Natural killer cell treated with Interleukin-12 subunit alpha and Interleukin-12 subunit beta and Interleukin-15 and Interleukin-18, amount 100 ng/mL, for 72 hours (primary cell): ENCODE data around the gene RSU1. TPM values are rescaled to one million over a fixed set of nuclear protein-coding genes. Genes with fewer than 3 reads are reported as not detected.
A peak's percentile ranks its signal among the peaks of the same experiment; 100 is the strongest.

Experiments used
- ATAC-seq, 2 donors: fragments of 150-1000 bp; cut with Tn5 transposase in 1 of 2; sonication (Bioruptor Pico), chemical (Tn5 transposase) in 1 of 2; 2 replicates each; pipeline ENCODE4 v1.10.0; 2021
- DNase-seq: peaks from one replicate; pipeline ENCODE4 v3.0.0; 2022; ENCODE audit warnings: low spot score
- H3K27ac Mint-ChIP-seq, 2 donors: 1 replicate in 1 of 2; 2 replicates in 1 of 2; pipeline ENCODE4 v1.8.0; 2022; ENCODE audit warnings: mixed read lengths in 2 of 2, mild to moderate bottlenecking in 1 of 2, moderate library complexity in 1 of 2
- H3K27me3 Mint-ChIP-seq, 2 donors: 1 replicate in 1 of 2; 2 replicates in 1 of 2; pipeline ENCODE4 v1.8.0; 2022; ENCODE audit warnings: mixed read lengths in 2 of 2
- H3K36me3 Mint-ChIP-seq: one replicate; pipeline ENCODE4 v1.8.0; 2022; ENCODE audit warnings: mixed read lengths
- H3K4me1 Mint-ChIP-seq, 2 donors: 1 replicate in 1 of 2; 2 replicates in 1 of 2; pipeline ENCODE4 v1.8.0; 2022; ENCODE audit warnings: low read depth in 2 of 2, mixed read lengths in 2 of 2, mild to moderate bottlenecking in 1 of 2
- H3K4me3 Mint-ChIP-seq: one replicate; pipeline ENCODE4 v1.8.0; 2022; ENCODE audit warnings: mixed read lengths
- H3K9me3 Mint-ChIP-seq: 2 replicates; pipeline ENCODE4 v1.8.0; 2022; ENCODE audit warnings: mixed read lengths
- total RNA-seq, 2 donors: library from RNA; stranded (reverse); gene quantifications; one replicate each; pipeline ENCODE4 v1.2.3, GENCODE V29; 2022

Gene RSU1
- 100 to 1,000 TPM; 108 to 200 TPM for total RNA-seq

DNA sequence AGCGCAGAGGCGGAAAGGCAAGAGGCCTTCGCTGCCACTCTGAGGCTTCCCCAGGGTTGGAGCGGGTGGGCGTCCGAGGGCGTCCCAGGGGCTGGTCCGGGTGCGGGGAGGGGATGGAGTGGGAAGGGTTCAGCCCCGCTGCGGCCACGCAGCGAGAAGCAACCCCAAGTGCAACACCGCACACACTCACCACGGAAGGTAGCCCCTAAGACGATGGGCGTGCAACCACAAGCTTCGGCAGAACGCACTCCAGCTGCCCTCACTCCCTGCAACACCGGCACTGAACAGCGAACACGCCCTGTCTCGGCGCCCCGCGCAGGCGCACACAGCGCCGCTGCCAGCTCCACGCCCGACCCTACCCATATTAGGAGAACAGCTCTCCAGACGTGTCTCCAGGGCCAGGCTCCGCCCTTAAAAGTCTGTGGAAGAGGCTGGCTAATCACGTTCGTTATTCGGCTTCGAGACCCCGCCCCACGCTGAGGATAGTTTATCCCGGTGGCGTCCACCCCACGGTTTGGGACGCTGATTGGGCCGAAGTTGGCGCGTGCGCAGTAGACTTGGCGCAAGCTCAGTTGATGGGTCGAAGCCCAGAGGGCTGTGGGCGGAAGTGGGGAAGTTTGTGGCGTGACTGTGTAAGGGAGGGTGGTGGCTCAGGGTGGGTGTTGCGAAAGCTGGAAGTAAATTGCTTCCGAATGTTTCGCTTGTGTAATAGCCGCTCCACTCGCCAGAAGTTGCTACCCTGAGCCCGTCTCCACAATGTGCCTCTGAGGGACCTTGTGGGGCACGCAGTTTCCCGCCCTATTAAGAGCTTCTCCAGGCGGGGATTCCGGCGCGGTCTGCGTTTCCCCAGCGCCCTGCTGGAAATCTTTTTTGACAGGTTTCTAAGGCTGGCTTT is at the start of gene RSU1:
RSU1 (minus strand) TSS at position 300 of the 895 bp plus-strand sequence. CDS start 343 bp downstream, outside the sequence.
- Mint-ChIP-seq H3K4me1 (peaks cover 30 to 31% of the 10 kb centered on the region in 2 donors), H3K4me3 (peak within 1 kb of the TSS; percentile 93), H3K36me3 (peaks cover 23% of the 10 kb centered on the region), H3K9me3 (peaks cover 5% of the 10 kb centered on the region), H3K27ac (peak within 1 kb of the TSS; percentile 86 to 94), H3K27me3 (no peaks in the 10 kb centered on the region)
- DNase-seq, result peak; percentile 100
- peak; percentile 98 to 99 for ATAC-seq

DNA sequence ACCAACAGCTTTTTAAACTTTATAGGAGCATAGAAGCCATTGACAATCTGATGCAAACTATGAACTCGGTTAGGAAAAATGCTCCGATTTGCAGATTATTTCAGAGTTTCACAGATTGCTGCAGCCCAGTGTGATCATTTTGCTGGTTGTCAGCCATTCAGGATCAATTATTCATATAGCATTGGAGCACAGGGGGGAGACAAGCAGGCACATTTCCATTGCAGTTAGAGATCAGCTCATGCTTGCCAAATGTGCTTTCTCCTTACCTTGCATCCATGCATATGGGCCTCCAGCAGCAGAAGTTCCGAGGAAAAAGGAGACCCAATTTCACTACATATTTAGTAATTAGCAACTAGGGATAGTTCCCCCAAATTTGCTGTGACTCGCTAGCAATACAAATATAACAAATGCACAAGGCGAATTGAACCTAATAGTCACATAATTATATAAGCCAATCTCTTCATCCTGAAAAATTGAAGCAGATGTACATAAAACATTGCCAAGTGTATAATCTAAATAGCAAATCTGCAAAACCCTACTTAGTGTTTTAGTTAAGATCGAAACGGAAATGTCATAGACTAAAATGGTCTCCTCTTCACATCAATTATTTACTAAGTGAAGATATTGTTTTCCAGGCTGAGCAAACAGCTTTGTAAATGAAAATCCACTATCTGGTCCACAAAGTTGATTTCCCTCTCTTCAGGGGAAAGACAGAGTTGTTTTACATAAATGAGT is 49.5 kb upstream of the RSU1 start:
- no peak overlapping the region for H3K4me3 Mint-ChIP-seq
- H3K36me3 Mint-ChIP-seq, result no peaks in the 10 kb centered on the region
- ATAC-seq (no peak), DNase-seq (no peak)
- H3K27ac Mint-ChIP-seq, result no peak overlapping the region
- H3K27me3 Mint-ChIP-seq, result peaks cover 0 to 9% of the 10 kb centered on the region in 2 donors
- no peaks in the 10 kb centered on the region for H3K9me3 Mint-ChIP-seq
- H3K4me1 Mint-ChIP-seq, result no peaks in the 10 kb centered on the region

DNA sequence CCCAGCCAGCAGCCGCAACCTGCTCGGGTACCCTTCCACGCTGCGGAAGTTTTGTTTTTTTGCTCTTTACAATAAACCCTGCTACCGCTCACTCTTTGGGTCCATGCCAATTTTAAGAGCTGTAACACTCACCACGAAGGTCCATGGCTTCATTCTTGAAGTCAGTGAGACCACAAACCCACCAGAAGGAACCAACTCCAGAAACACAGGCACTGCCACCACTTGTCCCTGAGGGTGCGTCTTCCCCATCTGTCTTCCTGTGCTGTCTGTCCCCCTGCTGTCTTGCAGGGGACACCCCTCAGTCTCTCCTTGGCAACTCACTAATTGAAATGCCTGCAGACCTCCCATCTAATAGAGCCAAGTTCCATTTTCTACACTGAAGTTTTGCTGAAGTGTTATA is 48.5 kb upstream of the RSU1 start:
- no peaks in the 10 kb centered on the region for H3K4me1 Mint-ChIP-seq

DNA sequence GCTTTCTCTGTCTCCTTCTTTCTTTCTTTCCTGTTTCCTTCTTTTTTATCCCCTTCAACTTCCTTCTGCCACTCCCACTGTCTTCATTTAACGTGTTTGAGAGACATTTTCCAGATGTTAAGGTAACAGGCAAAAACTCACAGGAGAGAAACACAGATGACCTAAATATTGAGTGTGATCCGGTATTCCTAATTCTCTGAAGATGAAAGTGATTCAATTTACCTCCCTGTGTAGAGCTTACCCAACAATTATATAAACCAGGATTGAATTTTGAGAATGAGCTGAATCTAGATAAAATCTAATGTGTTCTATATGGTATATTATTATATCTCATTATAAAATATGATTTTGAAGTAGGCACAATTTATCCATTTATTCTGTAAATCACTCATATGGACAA is 46.5 kb upstream of the RSU1 start:
- Mint-ChIP-seq H3K4me3 (no peak overlapping the region), H3K36me3 (no peaks in the 10 kb centered on the region), H3K27me3 (peaks cover 0 to 10% of the 10 kb centered on the region in 2 donors), H3K9me3 (no peaks in the 10 kb centered on the region), H3K4me1 (no peaks in the 10 kb centered on the region), H3K27ac (no peak overlapping the region)
- DNase-seq, result no peak
- ATAC-seq, result no peak

More for the DNA sequence above, 48.5 kb upstream of the RSU1 start:
- H3K27me3 Mint-ChIP-seq, result peaks cover 0 to 10% of the 10 kb centered on the region in 2 donors
- no peak overlapping the region for H3K4me3 Mint-ChIP-seq
- no peaks in the 10 kb centered on the region for H3K36me3 Mint-ChIP-seq
- ATAC-seq (no peak), DNase-seq (no peak)
- no peaks in the 10 kb centered on the region for H3K9me3 Mint-ChIP-seq
- H3K27ac Mint-ChIP-seq, result no peak overlapping the region

- DNase-seq (no peak), ATAC-seq (no peak)
- Mint-ChIP-seq H3K4me3 (no peak overlapping the region), H3K27me3 (peaks cover 0 to 8% of the 10 kb centered on the region in 2 donors), H3K36me3 (no peaks in the 10 kb centered on the region), H3K27ac (no peak overlapping the region), H3K4me1 (no peaks in the 10 kb centered on the region), H3K9me3 (no peaks in the 10 kb centered on the region)
Observed at GRCh38 chr10:16857419-16857818, 40.2 kb upstream of the RSU1 start.

GRCh38 chr10:16856567-16856966 is 39.3 kb upstream of the RSU1 start:
- no peaks in the 10 kb centered on the region for H3K36me3 Mint-ChIP-seq
- no peak overlapping the region for H3K27ac Mint-ChIP-seq
- H3K9me3 Mint-ChIP-seq, result no peaks in the 10 kb centered on the region
- peaks cover 0 to 9% of the 10 kb centered on the region in 2 donors for H3K27me3 Mint-ChIP-seq
- H3K4me1 Mint-ChIP-seq, result no peaks in the 10 kb centered on the region
- H3K4me3 Mint-ChIP-seq, result no peak overlapping the region
- ATAC-seq, result no peak
- no peak for DNase-seq

DNA sequence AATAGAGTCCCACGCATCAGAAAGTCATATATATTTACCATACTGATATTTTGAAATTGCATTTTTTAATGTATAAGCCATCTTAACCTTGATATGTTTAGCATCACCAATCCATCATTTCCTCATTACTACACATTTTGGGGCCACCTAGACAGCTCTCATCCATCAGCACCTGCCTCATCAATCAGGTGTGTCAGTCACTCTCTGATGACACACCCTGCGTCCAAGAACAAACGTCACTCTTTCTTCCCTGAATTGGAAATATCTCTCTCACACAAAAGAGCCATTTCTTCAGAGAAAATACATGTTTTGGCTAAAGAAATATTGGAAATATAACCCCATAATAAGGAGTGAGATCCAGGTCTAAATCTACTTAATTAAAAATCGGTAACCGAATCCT is 38.9 kb upstream of the RSU1 start:
- H3K9me3 Mint-ChIP-seq, result no peaks in the 10 kb centered on the region
- peaks cover 0 to 9% of the 10 kb centered on the region in 2 donors for H3K27me3 Mint-ChIP-seq
- H3K27ac Mint-ChIP-seq, result no peak overlapping the region
- DNase-seq (no peak), ATAC-seq (no peak)
- H3K36me3 Mint-ChIP-seq, result no peaks in the 10 kb centered on the region
- no peak overlapping the region for H3K4me3 Mint-ChIP-seq
- no peaks in the 10 kb centered on the region for H3K4me1 Mint-ChIP-seq

- no peak for DNase-seq
- no peak overlapping the region for H3K27ac Mint-ChIP-seq
Observed at GRCh38 chr10:16854623-16855022, 37.4 kb upstream of the RSU1 start.

DNA sequence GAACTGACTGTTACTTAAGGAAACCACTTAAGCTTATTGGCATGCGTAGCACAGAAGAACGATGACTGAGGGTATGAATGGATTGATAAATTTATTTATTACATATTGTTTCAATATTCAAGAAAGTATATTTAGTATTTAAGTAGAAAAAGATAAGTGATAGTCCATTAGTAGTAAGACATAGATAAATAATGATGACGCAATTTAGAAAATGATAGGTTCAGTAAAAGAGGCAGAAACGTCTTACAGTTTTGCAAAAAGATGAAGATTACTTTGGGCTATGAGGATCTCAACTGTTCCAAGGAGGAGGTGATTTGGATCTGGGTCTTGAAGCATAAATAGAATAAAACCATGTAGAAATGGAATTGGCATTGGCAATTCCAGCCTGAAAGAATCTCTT is 36.6 kb upstream of the RSU1 start:
- ATAC-seq, result no peak
- no peak overlapping the region for H3K4me3 Mint-ChIP-seq

More at GRCh38 chr10:16854623-16855022, 37.4 kb upstream of the RSU1 start:
- no peak for ATAC-seq
- Mint-ChIP-seq H3K36me3 (no peaks in the 10 kb centered on the region), H3K9me3 (no peaks in the 10 kb centered on the region), H3K27me3 (peaks cover 0 to 6% of the 10 kb centered on the region in 2 donors), H3K4me3 (no peak overlapping the region), H3K4me1 (no peaks in the 10 kb centered on the region)

GRCh38 chr10:16853201-16853600 is 36.0 kb upstream of the RSU1 start:
- no peaks in the 10 kb centered on the region for H3K36me3 Mint-ChIP-seq
- no peak overlapping the region for H3K27ac Mint-ChIP-seq
- peaks cover 0 to 6% of the 10 kb centered on the region in 2 donors for H3K27me3 Mint-ChIP-seq
- DNase-seq (no peak), ATAC-seq (no peak)
- H3K9me3 Mint-ChIP-seq, result no peaks in the 10 kb centered on the region
- H3K4me3 Mint-ChIP-seq, result no peak overlapping the region
- H3K4me1 Mint-ChIP-seq, result no peaks in the 10 kb centered on the region

More for the DNA sequence above, 36.6 kb upstream of the RSU1 start:
- Mint-ChIP-seq H3K9me3 (no peaks in the 10 kb centered on the region), H3K36me3 (no peaks in the 10 kb centered on the region), H3K27me3 (peaks cover 0 to 6% of the 10 kb centered on the region in 2 donors), H3K4me1 (no peaks in the 10 kb centered on the region), H3K27ac (no peak overlapping the region)
- no peak for DNase-seq

DNA sequence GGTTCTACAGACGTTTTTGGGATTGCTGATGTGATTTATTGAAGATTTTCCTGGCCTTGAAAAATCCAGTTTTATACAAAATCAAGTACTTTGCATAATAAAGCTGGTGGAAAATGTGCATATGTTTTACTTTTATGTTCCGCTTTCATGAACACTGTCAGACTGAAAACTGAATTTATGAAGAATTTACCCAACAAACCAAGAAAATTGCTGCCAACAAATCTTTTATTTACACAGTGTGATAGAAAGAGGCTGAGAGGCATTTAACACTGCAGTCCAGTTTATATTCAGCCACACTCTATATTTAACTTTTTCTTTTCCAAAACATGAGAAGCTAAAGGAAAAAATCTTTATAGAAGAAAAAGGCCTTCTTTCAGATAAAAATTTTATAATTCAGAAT is 35.4 kb upstream of the RSU1 start:
- DNase-seq (no peak), ATAC-seq (no peak)
- H3K36me3 Mint-ChIP-seq, result no peaks in the 10 kb centered on the region
- H3K9me3 Mint-ChIP-seq, result no peaks in the 10 kb centered on the region
- no peak overlapping the region for H3K4me3 Mint-ChIP-seq
- H3K27ac Mint-ChIP-seq, result no peak overlapping the region
- no peaks in the 10 kb centered on the region for H3K4me1 Mint-ChIP-seq
- H3K27me3 Mint-ChIP-seq, result peaks cover 0 to 6% of the 10 kb centered on the region in 2 donors

GRCh38 chr10:16848562-16849154 is 31.4 kb upstream of the RSU1 start:
- Mint-ChIP-seq H3K27me3 (peaks cover 0 to 2% of the 10 kb centered on the region in 2 donors), H3K27ac (no peak overlapping the region)

GRCh38 chr10:16847644-16848043 is 30.4 kb upstream of the RSU1 start:
- no peaks in the 10 kb centered on the region for H3K9me3 Mint-ChIP-seq
- peaks cover 5 to 10% of the 10 kb centered on the region in 2 donors for H3K4me1 Mint-ChIP-seq
- no peak overlapping the region for H3K4me3 Mint-ChIP-seq
- H3K36me3 Mint-ChIP-seq, result no peaks in the 10 kb centered on the region
- ATAC-seq, result no peak
- DNase-seq, result no peak
- no peak overlapping the region for H3K27ac Mint-ChIP-seq
- peaks cover 0 to 2% of the 10 kb centered on the region in 2 donors for H3K27me3 Mint-ChIP-seq

More at GRCh38 chr10:16848562-16849154, 31.4 kb upstream of the RSU1 start:
- no peaks in the 10 kb centered on the region for H3K36me3 Mint-ChIP-seq
- ATAC-seq (no peak), DNase-seq (no peak)
- H3K9me3 Mint-ChIP-seq, result no peaks in the 10 kb centered on the region
- no peaks in the 10 kb centered on the region for H3K4me1 Mint-ChIP-seq
- no peak overlapping the region for H3K4me3 Mint-ChIP-seq
